AG08395 (cell line): Measurements from ENCODE around the gene KRTAP1-5.
A peak's percentile ranks its signal among the peaks of the same experiment; 100 is the strongest.
"Not testable (repeated sequence)": the region's sequence is repeated elsewhere in the genome, so short reads cannot be mapped to it uniquely, and the experiment has no call there.

ENCODE experiments used
- DNase-seq: peaks from one replicate; pipeline ENCODE4 v3.0.0; 2012; ENCODE audit warnings: mixed read lengths, low spot score

Gene KRTAP1-5

GRCh38 chr17:41004397-41004796 is 22.6 kb downstream of the KRTAP1-5 start:
- DNase-seq = no peak

- DNase-seq = no peak
These were observed 23.1 kb downstream of the KRTAP1-5 start for GRCh38 chr17:41003926-41004325.

GRCh38 chr17:41002814-41003213 is 24.2 kb downstream of the KRTAP1-5 start:
- no peak for DNase-seq

- no peak for DNase-seq
These were observed 25.2 kb downstream of the KRTAP1-5 start for GRCh38 chr17:41001795-41002194.

GRCh38 chr17:40999563-40999962 is 27.4 kb downstream of the KRTAP1-5 start, which contains the start of gene KRTAP3-2:
KRTAP3-2 (minus strand) TSS chr17:40999906; CDS start chr17:40999853, 53 bp downstream.
- not testable (repeated sequence) for DNase-seq

GRCh38 chr17:40997361-40997760 is 29.6 kb downstream of the KRTAP1-5 start:
- DNase-seq = no peak

- DNase-seq = no peak
These were observed 30.2 kb downstream of the KRTAP1-5 start for GRCh38 chr17:40996829-40997228.

GRCh38 chr17:40995116-40995515 is 31.9 kb downstream of the KRTAP1-5 start:
- DNase-seq = no peak

GRCh38 chr17:40993839-40994238 is 33.2 kb downstream of the KRTAP1-5 start, which contains the start of gene KRTAP3-3:
KRTAP3-3 (minus strand) TSS chr17:40994164; CDS start chr17:40994097, 67 bp downstream.
- DNase-seq = no peak

- DNase-seq = no peak
These were observed 33.9 kb downstream of the KRTAP1-5 start for GRCh38 chr17:40993084-40993483.

GRCh38 chr17:40992666-40993065 is 34.3 kb downstream of the KRTAP1-5 start:
- DNase-seq = no peak

GRCh38 chr17:40986920-40987319 is 40.1 kb downstream of the KRTAP1-5 start:
- DNase-seq = no peak

- DNase-seq = no peak
These were observed 42.8 kb downstream of the KRTAP1-5 start, which contains the start of gene KRT40 for GRCh38 chr17:40984226-40984625. KRT40 (minus strand) TSS chr17:40984326; CDS start chr17:40984273, 53 bp downstream.

GRCh38 chr17:40981115-40981514 is 45.9 kb downstream of the KRTAP1-5 start:
- no peak for DNase-seq

- peak; percentile 70 for DNase-seq
These were observed 46.4 kb downstream of the KRTAP1-5 start for GRCh38 chr17:40980596-40980995.

GRCh38 chr17:40980117-40980516 is 46.9 kb downstream of the KRTAP1-5 start:
- DNase-seq = no peak

GRCh38 chr17:40978575-40979151 is 48.3 kb downstream of the KRTAP1-5 start:
- DNase-seq = no peak
